OCI-LY7 (cell line): ENCODE measurements around the gene SEMA6C.

ENCODE experiments used
- CTCF ChIP-seq: fragments of 200-600 bp; sonication (generic); conservative IDR thresholded peaks from 2 replicates; pipeline ENCODE4 v1.5.1; 2014; ENCODE audit warnings: mild to moderate bottlenecking, antibody characterized with exemption, low read length, moderate library complexity, mixed read lengths
- EZH2phosphoT487 ChIP-seq: fragments of 200-600 bp; sonication (generic); IDR thresholded peaks from 2 replicates; pipeline ENCODE4 v1.6.1; 2018; ENCODE audit warnings: low read depth, borderline replicate concordance, mild to moderate bottlenecking, mixed run types, antibody characterized with exemption, low read length, moderate library complexity, mixed read lengths

- no peak for TF ChIP-seq CTCF
- no peak for TF ChIP-seq EZH2phosphoT487
These were observed 943 bp downstream of the SEMA6C start for GRCh38 chr1:151145304-151146071.
